Esophagus (tissue), 2 donors: Measurements from ENCODE around the gene NPDC1. TPM values are rescaled to one million over a fixed set of nuclear protein-coding genes. Genes with fewer than 3 reads are reported as not detected.

Experiments
- H3K27ac ChIP-seq, 2 donors: one replicate each; pipeline ENCODE4 v1.5.1; 2013; ENCODE audit warnings: low read depth in 2 of 2, mild to moderate bottlenecking in 2 of 2, inconsistent platforms in 1 of 2, low read length in 1 of 2, moderate library complexity in 1 of 2
- H3K27me3 ChIP-seq, 2 donors: one replicate each; pipeline ENCODE4 v1.6.1; 2013; ENCODE audit warnings: low read length in 2 of 2, control low read depth in 1 of 2, mild to moderate bottlenecking in 1 of 2; ENCODE audit not compliant: insufficient read depth in 2 of 2, control insufficient read depth in 1 of 2
- H3K36me3 ChIP-seq, 2 donors: one replicate each; pipeline ENCODE4 v1.6.1; 2013; ENCODE audit warnings: low read length in 1 of 2; ENCODE audit not compliant: control insufficient read depth in 2 of 2, insufficient read depth in 2 of 2
- H3K4me1 ChIP-seq, 2 donors: one replicate each; pipeline ENCODE4 v1.6.1; 2013; ENCODE audit warnings: low read length in 1 of 2; ENCODE audit not compliant: control insufficient read depth in 2 of 2, insufficient read depth in 2 of 2
- H3K4me3 ChIP-seq, 2 donors: one replicate each; pipeline ENCODE4 v1.5.1; 2013; ENCODE audit warnings: low read length in 2 of 2, mild to moderate bottlenecking in 2 of 2, low read depth in 1 of 2, moderate library complexity in 1 of 2
- H3K9me3 ChIP-seq, 2 donors: one replicate each; pipeline ENCODE4 v1.6.1; 2013; ENCODE audit warnings: mild to moderate bottlenecking in 2 of 2, low read depth in 1 of 2, low read length in 1 of 2, moderate library complexity in 1 of 2; ENCODE audit not compliant: control insufficient read depth in 2 of 2, insufficient read depth in 1 of 2
- WGBS, 2 donors: extraction: QIAGEN DNeasy Blood & Tissue Kit; methylation state at CpG; one replicate each; pipeline ENCODE4 v1.1.7; 2013; 5-methylcytosine and 5-hydroxymethylcytosine counted together
- polyA plus RNA-seq, 2 donors: library from polyadenylated mRNA; stranded (reverse); fragments of 200-250 nt; gene quantifications; one replicate each; pipeline ENCODE4 v1.2.3, GENCODE V29; 2013
- donor health status: healthy with polysubstance abuse.
- donor health status: Bipolar disorder and iron deficiency.

NPDC1 gene
- polyA plus RNA-seq, 2 donors = 33.1 to 44.3 TPM

GRCh38 chr9:137082925-137083290, 36.9 kb upstream of the NPDC1 start:
- 74 to 85% methylated on average over 8 of the region's 8 CpGs for WGBS, 2 donors
- Histone ChIP-seq H3K9me3 (no peaks in the 10 kb centered on the region), H3K4me3 (no peak overlapping the region), H3K4me1 (peaks cover 6 to 25% of the 10 kb centered on the region in 2 donors), H3K27ac (peak overlapping the region in 1 of 2 donors; percentile 90), H3K36me3 (peaks cover 0 to 15% of the 10 kb centered on the region in 2 donors), H3K27me3 (no peaks in the 10 kb centered on the region)

- Histone ChIP-seq H3K36me3 (peaks cover 0 to 15% of the 10 kb centered on the region in 2 donors), H3K27me3 (no peaks in the 10 kb centered on the region), H3K27ac (peak overlapping the region in 1 of 2 donors; percentile 17), H3K4me3 (no peak overlapping the region), H3K9me3 (no peaks in the 10 kb centered on the region), H3K4me1 (peaks cover 6 to 26% of the 10 kb centered on the region in 2 donors)
- WGBS, 2 donors = 90 to 95% methylated on average over 14 to 16 of the region's 16 CpGs
Measured at GRCh38 chr9:137082222-137082924, 36.4 kb upstream of the NPDC1 start.

- Histone ChIP-seq H3K27ac (no peak overlapping the region), H3K4me1 (peaks cover 6 to 22% of the 10 kb centered on the region in 2 donors), H3K27me3 (no peaks in the 10 kb centered on the region), H3K4me3 (no peak overlapping the region), H3K36me3 (peaks cover 0 to 15% of the 10 kb centered on the region in 2 donors), H3K9me3 (no peaks in the 10 kb centered on the region)
- WGBS, 2 donors = 95 to 96% methylated on average over 24 of the region's 24 CpGs
Measured at GRCh38 chr9:137080260-137081122, 34.5 kb upstream of the NPDC1 start.

GRCh38 chr9:137079401-137079787, 33.4 kb upstream of the NPDC1 start:
- Histone ChIP-seq H3K9me3 (no peaks in the 10 kb centered on the region), H3K36me3 (peaks cover 0 to 15% of the 10 kb centered on the region in 2 donors), H3K27ac (no peak overlapping the region), H3K4me1 (peaks cover 6 to 17% of the 10 kb centered on the region in 2 donors), H3K4me3 (no peak overlapping the region), H3K27me3 (no peaks in the 10 kb centered on the region)
- WGBS, 2 donors = 79 to 87% methylated on average over 13 of the region's 13 CpGs

- peaks cover 0 to 15% of the 10 kb centered on the region in 2 donors for H3K36me3 ChIP-seq
- H3K4me3 ChIP-seq = peak overlapping the region in 1 of 2 donors; percentile 75
- H3K27me3 ChIP-seq = no peaks in the 10 kb centered on the region
- H3K4me1 ChIP-seq = peaks cover 6 to 16% of the 10 kb centered on the region in 2 donors
- WGBS, 2 donors = 66 to 68% methylated on average over 46 to 51 of the region's 51 CpGs
- H3K9me3 ChIP-seq = no peaks in the 10 kb centered on the region
- H3K27ac ChIP-seq = no peak overlapping the region
Measured at GRCh38 chr9:137078701-137079400, 32.9 kb upstream of the NPDC1 start.

GRCh38 chr9:137077758-137078693, 32.0 kb upstream of the NPDC1 start:
- Histone ChIP-seq H3K27me3 (no peaks in the 10 kb centered on the region), H3K27ac (peak overlapping the region; percentile 22 to 32), H3K4me3 (peak overlapping the region; percentile 60 to 75), H3K9me3 (no peaks in the 10 kb centered on the region), H3K4me1 (peaks cover 6 to 13% of the 10 kb centered on the region in 2 donors), H3K36me3 (peaks cover 0 to 15% of the 10 kb centered on the region in 2 donors)
- WGBS, 2 donors = 11 to 13% methylated on average over 69 to 76 of the region's 76 CpGs

GRCh38 chr9:137077010-137077747, 31.2 kb upstream of the NPDC1 start, which contains the start of gene UAP1L1:
UAP1L1 (plus strand) TSS chr9:137077517; CDS start chr9:137077533, 16 bp downstream.
- peak within 1 kb of the TSS; percentile 48 to 69 for H3K27ac ChIP-seq
- H3K4me1 ChIP-seq = peaks cover 6 to 10% of the 10 kb centered on the region in 2 donors
- no peaks in the 10 kb centered on the region for H3K27me3 ChIP-seq
- H3K4me3 ChIP-seq = peak within 1 kb of the TSS; percentile 60 to 75
- H3K36me3 ChIP-seq = peaks cover 0 to 13% of the 10 kb centered on the region in 2 donors
- 3 to 4% methylated on average over 46 to 82 of the region's 87 CpGs for WGBS, 2 donors
- no peaks in the 10 kb centered on the region for H3K9me3 ChIP-seq

GRCh38 chr9:137076636-137077009, 30.6 kb upstream of the NPDC1 start:
- 67 to 69% methylated on average over 15 of the region's 15 CpGs for WGBS, 2 donors
- Histone ChIP-seq H3K36me3 (peaks cover 0 to 13% of the 10 kb centered on the region in 2 donors), H3K9me3 (no peaks in the 10 kb centered on the region), H3K4me1 (peaks cover 6 to 10% of the 10 kb centered on the region in 2 donors), H3K4me3 (peak overlapping the region; percentile 4 to 19), H3K27ac (peak overlapping the region; percentile 48 to 69), H3K27me3 (no peaks in the 10 kb centered on the region)
